SK-N-SH (cell line): Measurements from ENCODE around the gene DOP1B. TPM values are rescaled to one million over a fixed set of nuclear protein-coding genes. Genes with fewer than 3 reads are reported as not detected.

Experiments used
- CTCF ChIA-PET: fragments of 300-600, 350-600 bp; formaldehyde crosslinking; extraction: SDS; loops from one replicate; lab custom pipeline; 2021; lab: Yijun Ruan, JAX
- POLR2A ChIA-PET: fragments of 350-600 bp; sonication (Branson Sonifier 250); formaldehyde crosslinking; extraction: SDS; loops from one replicate; lab custom pipeline; 2020; ENCODE audit warnings: antibody characterized with exemption, inconsistent platforms; lab: Yijun Ruan, JAX
- DNase-seq: peaks from one replicate; pipeline ENCODE4 v3.0.0; 2012
- H2AFZ ChIP-seq: fragments of 200-600 bp; sonication (generic); 2 replicates; pipeline ENCODE4 v1.8.1; 2016; ENCODE audit warnings: antibody characterized with exemption, mild to moderate bottlenecking, low read depth
- H3F3A ChIP-seq: fragments of 200-600 bp; sonication (generic); replicated peaks from 2 replicates; pipeline ENCODE3; 2016; ENCODE audit warnings: antibody characterized with exemption, mild to moderate bottlenecking; ENCODE audit not compliant: insufficient read depth
- H3K27ac ChIP-seq, 2 experiments: fragments of 200-500 bp in 1 of 2; fragments of 200-600 bp in 1 of 2; sonication (Bioruptor generic) in 1 of 2; sonication (generic), shearing (Covaris generic) in 1 of 2; 2 replicates each; pipeline versions ENCODE4 v1.5.1 to v1.6.1; 2014 to 2016; ENCODE audit warnings: low read depth in 2 of 2, inconsistent platforms in 1 of 2, low read length in 1 of 2, mild to moderate bottlenecking in 1 of 2, mixed read lengths in 1 of 2
- H3K27me3 ChIP-seq: fragments of 200-600 bp; sonication (generic), shearing (Covaris generic); 2 replicates; pipeline ENCODE4 v1.6.1; 2016; ENCODE audit warnings: mixed run types; ENCODE audit not compliant: insufficient read depth
- H3K36me3 ChIP-seq, 2 experiments: fragments of 200-500 bp in 1 of 2; fragments of 200-600 bp in 1 of 2; sonication (Bioruptor generic) in 1 of 2; sonication (generic) in 1 of 2; replicated peaks in 1 of 2; 2 replicates each; pipeline versions ENCODE3 to v1.5.1; 2014 to 2016; ENCODE audit warnings: low read length in 1 of 2, mild to moderate bottlenecking in 1 of 2; ENCODE audit not compliant: insufficient read depth in 2 of 2, control insufficient read depth in 1 of 2
- H3K4me1 ChIP-seq, 2 experiments: fragments of 200-500 bp in 1 of 2; fragments of 200-600 bp in 1 of 2; sonication (Bioruptor generic) in 1 of 2; sonication (generic), shearing (Covaris generic) in 1 of 2; 2 replicates each; pipeline versions ENCODE4 v1.5.1 to v1.6.1; 2014 to 2016; ENCODE audit warnings: low read depth in 1 of 2, low read length in 1 of 2, mixed run types in 1 of 2; ENCODE audit not compliant: insufficient read depth in 2 of 2, control insufficient read depth in 1 of 2
- H3K4me2 ChIP-seq: fragments of 200-600 bp; sonication (generic), shearing (Covaris generic); 2 replicates; pipeline ENCODE4 v1.6.1; 2017; ENCODE audit warnings: mixed run types
- H3K4me3 ChIP-seq, 2 experiments: fragments of 200-500 bp in 1 of 2; fragments of 200-600 bp in 1 of 2; sonication (Bioruptor generic) in 1 of 2; sonication (generic), shearing (Covaris generic) in 1 of 2; 2 replicates each; pipeline versions ENCODE4 v1.5.1 to v1.8.1; 2014 to 2016; ENCODE audit warnings: low read depth in 2 of 2, inconsistent platforms in 1 of 2, low read length in 1 of 2, mild to moderate bottlenecking in 1 of 2, mixed read lengths in 1 of 2, moderate library complexity in 1 of 2
- H3K79me2 ChIP-seq: fragments of 200-600 bp; sonication (generic); 2 replicates; pipeline ENCODE4 v1.8.1; 2017; ENCODE audit warnings: mild to moderate bottlenecking; ENCODE audit not compliant: insufficient read depth
- H3K9ac ChIP-seq: fragments of 200-600 bp; sonication (generic); 2 replicates; pipeline ENCODE4 v1.6.1; 2017; ENCODE audit warnings: mixed run types
- H3K9me2 ChIP-seq: fragments of 200-600 bp; sonication (generic); 2 replicates; pipeline ENCODE4 v1.6.1; 2017; ENCODE audit warnings: mixed run types
- H3K9me3 ChIP-seq: fragments of 200-600 bp; sonication (generic); 2 replicates; pipeline ENCODE4 v1.6.1; 2017; ENCODE audit warnings: mixed run types, mild to moderate bottlenecking, moderate library complexity
- H4K20me1 ChIP-seq: fragments of 200-600 bp; sonication (generic); 2 replicates; pipeline ENCODE4 v1.6.1; 2017; ENCODE audit warnings: mild to moderate bottlenecking, mixed run types; ENCODE audit not compliant: insufficient read depth
- CHD2 ChIP-seq: fragments of 150-350 bp; IDR thresholded peaks from 2 replicates; pipeline ENCODE4 v1.6.1; 2018; ENCODE audit warnings: low read length; ENCODE audit not compliant: partially characterized antibody
- ELF1 ChIP-seq: IDR thresholded peaks from 2 replicates; pipeline ENCODE4 v1.4.0; 2012
- EP300 ChIP-seq, 2 experiments: IDR thresholded peaks; 2 replicates each; pipeline versions ENCODE4 v1.4.0 to v1.6.1; 2012; ENCODE audit warnings: borderline replicate concordance in 1 of 2, low read depth in 1 of 2, low read length in 1 of 2
- FOSL2 ChIP-seq: IDR thresholded peaks from 2 replicates; pipeline ENCODE4 v1.4.0; 2012; ENCODE audit warnings: low read depth, mild to moderate bottlenecking, moderate library complexity, borderline replicate concordance
- FOXJ3 ChIP-seq: sonication (generic); formaldehyde crosslinking; IDR thresholded peaks from 2 replicates; pipeline ENCODE4 v1.5.1; 2020; ENCODE audit warnings: mild to moderate bottlenecking, missing genetic modification reagents
- FOXM1 ChIP-seq: IDR thresholded peaks from 2 replicates; pipeline ENCODE4 v1.4.0; 2012; ENCODE audit warnings: low read depth, mild to moderate bottlenecking
- GATA2 ChIP-seq: sonication (generic); formaldehyde crosslinking; IDR thresholded peaks from 2 replicates; pipeline ENCODE4 v1.5.0; 2020; ENCODE audit warnings: mild to moderate bottlenecking, missing genetic modification reagents
- MXI1 ChIP-seq: IDR thresholded peaks from 2 replicates; pipeline ENCODE4 v1.6.1; 2012; ENCODE audit warnings: mild to moderate bottlenecking, low read depth, low read length, improper control_type of control experiment
- NFIC ChIP-seq: IDR thresholded peaks from 2 replicates; pipeline ENCODE4 v1.4.0; 2012; ENCODE audit warnings: borderline replicate concordance
- NRF1 ChIP-seq: IDR thresholded peaks from 2 replicates; pipeline ENCODE4 v1.6.1; 2012; ENCODE audit warnings: low read depth, mild to moderate bottlenecking, low read length
- POLR2AphosphoS5 ChIP-seq: IDR thresholded peaks from 2 replicates; pipeline ENCODE4 v1.6.1; 2012; ENCODE audit warnings: low read depth, low read length
- RAD21 ChIP-seq: IDR thresholded peaks from 2 replicates; pipeline ENCODE4 v1.6.1; 2012; ENCODE audit warnings: mild to moderate bottlenecking, low read length
- RFX5 ChIP-seq: IDR thresholded peaks from 2 replicates; pipeline ENCODE4 v1.6.1; 2012; ENCODE audit warnings: mild to moderate bottlenecking, improper control_type of control experiment, low read length
- SIN3A ChIP-seq: IDR thresholded peaks from 2 replicates; pipeline ENCODE4 v1.6.1; 2012; ENCODE audit warnings: low read depth, mild to moderate bottlenecking, low read length, moderate library complexity, borderline replicate concordance
- SMC3 ChIP-seq: IDR thresholded peaks from 2 replicates; pipeline ENCODE4 v1.6.1; 2012; ENCODE audit warnings: low read depth, low read length, improper control_type of control experiment
- TAF1 ChIP-seq: IDR thresholded peaks from 2 replicates; pipeline ENCODE4 v1.6.1; 2012; ENCODE audit warnings: low read depth, mild to moderate bottlenecking, low read length, moderate library complexity, borderline replicate concordance
- TEAD4 ChIP-seq: IDR thresholded peaks from 2 replicates; pipeline ENCODE4 v1.4.0; 2012; ENCODE audit warnings: mild to moderate bottlenecking, borderline replicate concordance; ENCODE audit not compliant: insufficient read depth
- YY1 ChIP-seq: IDR thresholded peaks from 2 replicates; pipeline ENCODE4 v1.4.0; 2012; ENCODE audit warnings: low read depth, mild to moderate bottlenecking
- WGBS: methylation state at CpG from one replicate; pipeline ENCODE4 v1.1.6; 2017; ENCODE audit warnings: low lambda C conversion rate; 5-methylcytosine and 5-hydroxymethylcytosine counted together
- polyA plus RNA-seq, 3 experiments: library from polyadenylated mRNA; depleted of rRNA; stranded (reverse); fragments of >200 nt; gene quantifications; 2 replicates each; pipeline ENCODE4 v1.2.3, GENCODE V29; 2012
- TF ChIP-seq, protein P1 (sequence below): IDR thresholded peaks from 2 replicates; pipeline ENCODE4 v1.4.0; 2012; ENCODE audit warnings: low read depth, borderline replicate concordance
- TF ChIP-seq, protein P2 (sequence below): fragments of 150-350 bp; IDR thresholded peaks from 2 replicates; pipeline ENCODE4 v1.6.1; 2017; ENCODE audit warnings: antibody characterized with exemption, low read length, low read depth, borderline replicate concordance
- TF ChIP-seq, protein P3 (sequence below): IDR thresholded peaks from 2 replicates; pipeline ENCODE4 v1.4.0; 2012; ENCODE audit warnings: low read depth, borderline replicate concordance
- TF ChIP-seq, protein P4 (sequence below): fragments of 150-350 bp; IDR thresholded peaks from 2 replicates; pipeline ENCODE4 v1.6.1; 2016; ENCODE audit warnings: mild to moderate bottlenecking, low read depth, low read length

DOP1B gene
- polyA plus RNA-seq, 1 of the 3 experiments (the other 2 are of a cell fraction): 4.9 TPM

DNA sequence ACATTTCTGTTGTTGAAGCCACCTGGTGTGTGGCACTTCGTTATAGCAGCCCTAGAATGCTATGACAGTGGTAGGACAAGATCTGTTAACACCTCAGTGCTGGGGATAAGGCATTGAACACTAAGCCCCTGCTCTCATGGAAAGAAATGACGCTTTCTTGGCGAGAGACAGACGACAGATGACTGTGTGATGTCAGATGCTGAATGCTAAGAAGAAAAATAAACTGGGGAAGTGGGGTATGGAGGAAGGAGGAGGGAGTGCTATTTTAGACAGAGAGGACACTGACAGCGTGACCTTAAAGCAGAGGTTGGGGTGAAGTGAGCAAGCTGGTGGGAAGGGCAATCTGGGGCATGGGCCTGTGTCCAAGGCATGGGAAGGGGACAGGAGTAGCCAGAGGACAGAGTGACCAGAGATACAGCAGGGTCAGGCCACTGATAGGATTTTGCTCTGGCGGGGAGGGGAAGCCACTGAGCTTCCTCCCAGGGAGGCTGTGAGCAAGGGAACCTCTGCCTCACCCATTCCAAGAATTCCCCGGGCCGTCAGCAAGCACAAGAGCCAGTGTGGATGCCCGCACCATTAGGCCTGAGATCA lies 15.2 kb downstream of the DOP1B start:
- H3K4me3 ChIP-seq: no peak overlapping the region
- CTCF ChIA-PET: no interaction called here
- POLR2A ChIA-PET: no interaction called here
- H3K9me2 ChIP-seq: no peaks in the 10 kb centered on the region
- no peak overlapping the region for H3K9ac ChIP-seq
- H3K79me2 ChIP-seq: no peaks in the 10 kb centered on the region
- no peak overlapping the region for H2AFZ ChIP-seq
- H4K20me1 ChIP-seq: no peaks in the 10 kb centered on the region
- WGBS: 97% methylated on average over 7 of the region's 9 CpGs
- H3K27ac ChIP-seq: no peak overlapping the region
- H3K9me3 ChIP-seq: no peaks in the 10 kb centered on the region
- no peak overlapping the region for H3K4me2 ChIP-seq
- H3K4me1 ChIP-seq: no peaks in the 10 kb centered on the region
- TF ChIP-seq POLR2AphosphoS5: no peak
- TF ChIP-seq FOSL2: no peak
- TF ChIP-seq YY1: no peak
- TF ChIP-seq NRF1: no peak
- TF ChIP-seq, protein P1, sequence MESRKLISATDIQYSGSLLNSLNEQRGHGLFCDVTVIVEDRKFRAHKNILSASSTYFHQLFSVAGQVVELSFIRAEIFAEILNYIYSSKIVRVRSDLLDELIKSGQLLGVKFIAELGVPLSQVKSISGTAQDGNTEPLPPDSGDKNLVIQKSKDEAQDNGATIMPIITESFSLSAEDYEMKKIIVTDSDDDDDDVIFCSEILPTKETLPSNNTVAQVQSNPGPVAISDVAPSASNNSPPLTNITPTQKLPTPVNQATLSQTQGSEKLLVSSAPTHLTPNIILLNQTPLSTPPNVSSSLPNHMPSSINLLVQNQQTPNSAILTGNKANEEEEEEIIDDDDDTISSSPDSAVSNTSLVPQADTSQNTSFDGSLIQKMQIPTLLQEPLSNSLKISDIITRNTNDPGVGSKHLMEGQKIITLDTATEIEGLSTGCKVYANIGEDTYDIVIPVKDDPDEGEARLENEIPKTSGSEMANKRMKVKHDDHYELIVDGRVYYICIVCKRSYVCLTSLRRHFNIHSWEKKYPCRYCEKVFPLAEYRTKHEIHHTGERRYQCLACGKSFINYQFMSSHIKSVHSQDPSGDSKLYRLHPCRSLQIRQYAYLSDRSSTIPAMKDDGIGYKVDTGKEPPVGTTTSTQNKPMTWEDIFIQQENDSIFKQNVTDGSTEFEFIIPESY: no peak
- TF ChIP-seq GATA2 (CRISPR knock-in tag): no peak
- no peak for TF ChIP-seq TEAD4
- TF ChIP-seq RAD21: no peak
- no peak for TF ChIP-seq FOXM1
- TF ChIP-seq TAF1: no peak
- TF ChIP-seq, all 33 proteins: peak for 0
- peaks cover 0 to 11% of the 10 kb centered on the region in 2 experiments for H3K36me3 ChIP-seq
- H3K27me3 ChIP-seq: no peaks in the 10 kb centered on the region
- no peak for DNase-seq
- H3F3A ChIP-seq: no peaks in the 10 kb centered on the region

DNA sequence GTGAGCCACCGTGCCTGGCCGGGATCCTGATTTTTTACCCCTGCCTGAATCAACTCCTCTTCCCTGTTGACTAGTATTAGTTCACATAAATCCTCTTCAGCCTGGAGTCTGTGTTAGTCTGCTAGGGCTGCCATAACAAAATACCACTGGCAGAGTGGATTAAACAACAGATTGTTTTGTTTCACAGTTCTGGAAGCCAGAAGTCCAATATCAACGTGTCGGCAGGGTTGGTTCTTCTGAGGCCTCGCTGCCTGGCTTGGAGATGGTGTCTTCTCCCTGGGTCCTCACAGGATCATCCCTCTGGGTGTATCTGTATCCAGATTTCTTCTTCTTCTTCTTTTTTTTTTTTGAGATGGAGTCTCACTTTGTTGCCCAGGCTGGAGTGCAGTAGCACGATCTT lies 18.2 kb downstream of the DOP1B start:
- no peaks in the 10 kb centered on the region for H3K4me1 ChIP-seq
- no peaks in the 10 kb centered on the region for H3F3A ChIP-seq
- ChIA-PET POLR2A (no interaction called here), CTCF (no interaction called here)
- no peaks in the 10 kb centered on the region for H3K79me2 ChIP-seq
- no peak overlapping the region for H3K27ac ChIP-seq
- no peak for DNase-seq
- H3K36me3 ChIP-seq: peaks cover 0 to 2% of the 10 kb centered on the region in 2 experiments
- no peak overlapping the region for H2AFZ ChIP-seq
- H4K20me1 ChIP-seq: no peaks in the 10 kb centered on the region
- H3K4me3 ChIP-seq: no peak overlapping the region
- no peak overlapping the region for H3K4me2 ChIP-seq
- 95% methylated on average over 6 of the region's 6 CpGs for WGBS
- no peaks in the 10 kb centered on the region for H3K9me2 ChIP-seq
- H3K9me3 ChIP-seq: no peaks in the 10 kb centered on the region
- H3K9ac ChIP-seq: no peak overlapping the region
- no peaks in the 10 kb centered on the region for H3K27me3 ChIP-seq
- TF ChIP-seq, protein P2, sequence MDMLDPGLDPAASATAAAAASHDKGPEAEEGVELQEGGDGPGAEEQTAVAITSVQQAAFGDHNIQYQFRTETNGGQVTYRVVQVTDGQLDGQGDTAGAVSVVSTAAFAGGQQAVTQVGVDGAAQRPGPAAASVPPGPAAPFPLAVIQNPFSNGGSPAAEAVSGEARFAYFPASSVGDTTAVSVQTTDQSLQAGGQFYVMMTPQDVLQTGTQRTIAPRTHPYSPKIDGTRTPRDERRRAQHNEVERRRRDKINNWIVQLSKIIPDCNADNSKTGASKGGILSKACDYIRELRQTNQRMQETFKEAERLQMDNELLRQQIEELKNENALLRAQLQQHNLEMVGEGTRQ: no peak
- TF ChIP-seq NFIC: no peak
- no peak for TF ChIP-seq FOXM1
- TF ChIP-seq SIN3A: no peak
- TF ChIP-seq FOXJ3: no peak
- TF ChIP-seq, protein P3, sequence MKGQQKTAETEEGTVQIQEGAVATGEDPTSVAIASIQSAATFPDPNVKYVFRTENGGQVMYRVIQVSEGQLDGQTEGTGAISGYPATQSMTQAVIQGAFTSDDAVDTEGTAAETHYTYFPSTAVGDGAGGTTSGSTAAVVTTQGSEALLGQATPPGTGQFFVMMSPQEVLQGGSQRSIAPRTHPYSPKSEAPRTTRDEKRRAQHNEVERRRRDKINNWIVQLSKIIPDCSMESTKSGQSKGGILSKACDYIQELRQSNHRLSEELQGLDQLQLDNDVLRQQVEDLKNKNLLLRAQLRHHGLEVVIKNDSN: no peak
- no peak for TF ChIP-seq CHD2
- TF ChIP-seq SMC3: no peak
- no peak for TF ChIP-seq RFX5
- TF ChIP-seq, protein P1: no peak
- TF ChIP-seq ELF1: no peak
- no peak for TF ChIP-seq FOSL2
- TF ChIP-seq, protein P4, sequence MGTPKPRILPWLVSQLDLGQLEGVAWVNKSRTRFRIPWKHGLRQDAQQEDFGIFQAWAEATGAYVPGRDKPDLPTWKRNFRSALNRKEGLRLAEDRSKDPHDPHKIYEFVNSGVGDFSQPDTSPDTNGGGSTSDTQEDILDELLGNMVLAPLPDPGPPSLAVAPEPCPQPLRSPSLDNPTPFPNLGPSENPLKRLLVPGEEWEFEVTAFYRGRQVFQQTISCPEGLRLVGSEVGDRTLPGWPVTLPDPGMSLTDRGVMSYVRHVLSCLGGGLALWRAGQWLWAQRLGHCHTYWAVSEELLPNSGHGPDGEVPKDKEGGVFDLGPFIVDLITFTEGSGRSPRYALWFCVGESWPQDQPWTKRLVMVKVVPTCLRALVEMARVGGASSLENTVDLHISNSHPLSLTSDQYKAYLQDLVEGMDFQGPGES: no peak
- no peak for TF ChIP-seq MXI1
- TF ChIP-seq EP300 (IDR thresholded peaks at IDR 0.05; ENCODE audit: borderline replicate concordance in 1 of 2, low read depth in 1 of 2, low read length in 1 of 2): no peak
- no peak for TF ChIP-seq YY1
- TF ChIP-seq RAD21: no peak
